GM12873 (cell line): ENCODE data around the gene ROBO1.

Experiments
- CTCF ChIP-seq: IDR thresholded peaks from 2 replicates; pipeline ENCODE4 v1.5.1; 2012; ENCODE audit warnings: low read depth, mild to moderate bottlenecking, moderate library complexity, low read length, control low read depth; ENCODE audit not compliant: insufficient read depth; ENCODE audit errors: missing control alignments

The ROBO1 gene

GRCh38 chr3:78875436-78875835 lies 892.4 kb downstream of the ROBO1 start:
- TF ChIP-seq CTCF, result no peak

GRCh38 chr3:78873641-78874040 lies 894.2 kb downstream of the ROBO1 start:
- no peak for TF ChIP-seq CTCF

- no peak for TF ChIP-seq CTCF
These were observed 895.6 kb downstream of the ROBO1 start for GRCh38 chr3:78872195-78872594.

- no peak for TF ChIP-seq CTCF
These were observed 896.8 kb downstream of the ROBO1 start for GRCh38 chr3:78871048-78871447.

- TF ChIP-seq CTCF, result no peak
These were observed 897.3 kb downstream of the ROBO1 start for GRCh38 chr3:78870484-78870883.

- TF ChIP-seq CTCF, result no peak
These were observed 899.2 kb downstream of the ROBO1 start for GRCh38 chr3:78868570-78868969.

- TF ChIP-seq CTCF, result no peak
These were observed 900.1 kb downstream of the ROBO1 start for GRCh38 chr3:78867409-78868372.
